NCI-H1105 treated with DMSO at 0.1 percent for 48 hours (cell line): ENCODE results near the gene ATP1A4.

ENCODE experiments used
- DNase-seq: peaks from one replicate; lab custom pipeline; 2025; lab: John Stamatoyannopoulos, UW

Gene ATP1A4

GRCh38 chr1:160228431-160228830 lies 77.0 kb downstream of the ATP1A4 start:
- DNase-seq = no peak

GRCh38 chr1:160232911-160233310 lies 81.5 kb downstream of the ATP1A4 start:
- no peak for DNase-seq
